A549 (cell line): Measurements from ENCODE around the gene MYH6. TPM values are rescaled to one million over a fixed set of nuclear protein-coding genes. Genes with fewer than 3 reads are reported as not detected.

Experiments
- ATAC-seq, 2 experiments: fragments of 200-7000 bp in 1 of 2; fragments of >200 bp in 1 of 2; cut with Nextera tagmentation in 1 of 2; cut with Tn5 transposase in 1 of 2; 3 replicates each; pipeline versions ENCODE4 v1.8.0 to v1.9.1; 2018 to 2020; ENCODE audit warnings: mild to moderate bottlenecking in 1 of 2, moderate library complexity in 1 of 2
- CTCF ChIA-PET: fragments of 300-600 bp; sonication (Branson Sonifier 250); formaldehyde crosslinking; extraction: SDS; loops from one replicate; lab custom pipeline; 2021; ENCODE audit warnings: antibody characterized with exemption, inconsistent platforms; lab: Yijun Ruan, JAX
- POLR2A ChIA-PET: fragments of 350-600 bp; formaldehyde crosslinking; extraction: SDS; loops from one replicate; lab custom pipeline; 2021; ENCODE audit warnings: antibody characterized with exemption, inconsistent platforms; lab: Yijun Ruan, JAX
- DNase-seq, 2 experiments: peaks; one replicate each; pipeline versions ENCODE4 v3.0.0 to v3.0.0-alpha.2; 2011 to 2016; ENCODE audit warnings: low read depth in 1 of 2, low spot score in 1 of 2
- FAIRE-seq: peaks from 2 replicates; lab custom pipeline; 2011; peaks lifted over from hg19 to GRCh38; lab: Jason Lieb, UNC
- H3K27ac ChIP-seq, 2 experiments: fragments of >200 bp; sonication (Bioruptor Twin); formaldehyde crosslinking; 3 replicates each; pipeline ENCODE4 v1.5.1; 2016 to 2017
- H3K4me1 ChIP-seq: fragments of >200 bp; sonication (Bioruptor Twin); formaldehyde crosslinking; 3 replicates; pipeline ENCODE4 v1.6.1; 2016
- H3K4me2 ChIP-seq: fragments of >200 bp; sonication (Bioruptor Twin); formaldehyde crosslinking; 3 replicates; pipeline ENCODE4 v1.6.1; 2016
- H3K4me3 ChIP-seq: fragments of >200 bp; sonication (Bioruptor Twin); formaldehyde crosslinking; 3 replicates; pipeline ENCODE4 v1.5.1; 2016
- H3K9me3 ChIP-seq: fragments of >200 bp; sonication (Bioruptor Twin); formaldehyde crosslinking; 3 replicates; pipeline ENCODE4 v1.6.1; 2016
- CBX2 ChIP-seq: fragments of 200-600 bp; sonication (generic); IDR thresholded peaks from 2 replicates; pipeline ENCODE4 v1.6.1; 2016; ENCODE audit warnings: low read depth, mild to moderate bottlenecking, borderline replicate concordance
- CHD2 ChIP-seq: fragments of 150-350 bp; IDR thresholded peaks from 2 replicates; pipeline ENCODE4 v1.6.1; 2014; ENCODE audit warnings: low read length; ENCODE audit not compliant: partially characterized antibody
- CTCF ChIP-seq: fragments of >200 bp; sonication (Bioruptor Twin); formaldehyde crosslinking; IDR thresholded peaks from 3 replicates; pipeline ENCODE4 v1.5.1; 2016
- E2F6 ChIP-seq: IDR thresholded peaks from 2 replicates; pipeline ENCODE4 v1.6.1; 2012; ENCODE audit warnings: low read depth, borderline replicate concordance
- EHMT2 ChIP-seq: fragments of 200-600 bp; sonication (generic); IDR thresholded peaks from 2 replicates; pipeline ENCODE4 v1.6.1; 2016; ENCODE audit warnings: antibody characterized with exemption, low read depth, mild to moderate bottlenecking, moderate library complexity
- EP300 ChIP-seq, 2 experiments: fragments of >200 bp; sonication (Bioruptor Twin); formaldehyde crosslinking; IDR thresholded peaks; 2 replicates in 1 of 2; 3 replicates in 1 of 2; pipeline ENCODE4 v1.6.1; 2016 to 2017
- ESRRA ChIP-seq: fragments of 150-350 bp; IDR thresholded peaks from 2 replicates; pipeline ENCODE4 v1.6.1; 2014; ENCODE audit warnings: mild to moderate bottlenecking, low read length, borderline replicate concordance
- GATA3 ChIP-seq: IDR thresholded peaks from 2 replicates; pipeline ENCODE4 v1.6.1; 2012; ENCODE audit warnings: borderline replicate concordance
- HDAC2 ChIP-seq: fragments of 200-600 bp; sonication (generic); IDR thresholded peaks from 2 replicates; pipeline ENCODE4 v1.6.1; 2016
- HOXB13 ChIP-seq: fragments of 250-450 bp; sonication (Bioruptor Pico); IDR thresholded peaks from 2 replicates; pipeline ENCODE4 v1.5.0; 2020; ENCODE audit warnings: low read depth, mild to moderate bottlenecking, moderate library complexity
- KDM5A ChIP-seq: fragments of 200-600 bp; sonication (generic); IDR thresholded peaks from 2 replicates; pipeline ENCODE4 v1.6.1; 2016; ENCODE audit warnings: antibody characterized with exemption, mild to moderate bottlenecking
- MAFK ChIP-seq: fragments of 450-650 bp; IDR thresholded peaks from 2 replicates; pipeline ENCODE4 v1.6.1; 2014; ENCODE audit not compliant: partially characterized antibody
- NFE2L2 ChIP-seq: fragments of 150-350 bp; conservative IDR thresholded peaks from 2 replicates; pipeline ENCODE4 v1.6.1; 2014; ENCODE audit warnings: low read length
- NPAS2 ChIP-seq: fragments of 250-450 bp; sonication (Bioruptor Pico); IDR thresholded peaks from 2 replicates; pipeline ENCODE4 v1.8.0; 2022; ENCODE audit warnings: mild to moderate bottlenecking, moderate library complexity, borderline replicate concordance
- NR3C1 ChIP-seq: fragments of >200 bp; sonication (Bioruptor Twin); formaldehyde crosslinking; IDR thresholded peaks from 3 replicates; pipeline ENCODE4 v1.6.1; 2017
- POLR2A ChIP-seq: IDR thresholded peaks from 2 replicates; pipeline ENCODE4 v1.6.1; 2012; ENCODE audit warnings: mild to moderate bottlenecking, low read length
- RAD21 ChIP-seq, 2 experiments: fragments of >200 bp in 1 of 2; sonication (Bioruptor Twin) in 1 of 2; formaldehyde crosslinking in 1 of 2; IDR thresholded peaks in 1 of 2; conservative IDR thresholded peaks in 1 of 2; 2 replicates in 1 of 2; 3 replicates in 1 of 2; pipeline ENCODE4 v1.6.1; 2012 to 2018; ENCODE audit warnings: inconsistent platforms in 1 of 2
- RNF2 ChIP-seq: fragments of 200-600 bp; sonication (generic); IDR thresholded peaks from 2 replicates; pipeline ENCODE4 v1.6.1; 2016; ENCODE audit warnings: low read depth, mild to moderate bottlenecking, antibody characterized with exemption, moderate library complexity, borderline replicate concordance
- TFCP2L1 ChIP-seq: fragments of 250-450 bp; sonication (Bioruptor Pico); IDR thresholded peaks from 2 replicates; pipeline ENCODE4 v1.5.0; 2021; ENCODE audit warnings: mild to moderate bottlenecking
- ZC3H11A ChIP-seq: fragments of 450-650 bp; IDR thresholded peaks from 2 replicates; pipeline ENCODE4 v1.6.1; 2014; ENCODE audit warnings: antibody characterized with exemption, mild to moderate bottlenecking
- ZNF302 ChIP-seq: fragments of 250-450 bp; sonication (Bioruptor Pico); IDR thresholded peaks from 2 replicates; pipeline ENCODE4 v1.9.0; 2021; ENCODE audit warnings: inconsistent platforms, mild to moderate bottlenecking, moderate library complexity
- WGBS: methylation state at CpG from one replicate; pipeline ENCODE4 v1.1.6; 2017; ENCODE audit errors: missing lambda C conversion rate; 5-methylcytosine and 5-hydroxymethylcytosine counted together
- polyA plus RNA-seq, 4 experiments: library from polyadenylated mRNA; depleted of rRNA in 3 of 4; stranded (reverse); fragments of >200 nt; fragmentation: RNase III in 1 of 4; extraction: RNeasy Plus Mini Kit Qiagen cat#74134 plus additional on column Dnase treatment in 1 of 4; gene quantifications; 2 replicates in 3 of 4; 3 replicates in 1 of 4; pipeline ENCODE4 v1.2.3, GENCODE V29; 2011 to 2017
- TF ChIP-seq, protein P1 (sequence below): fragments of 250-450 bp; sonication (Bioruptor Pico); IDR thresholded peaks from 2 replicates; pipeline ENCODE4 v1.5.0; 2020; ENCODE audit warnings: low read depth, mild to moderate bottlenecking, moderate library complexity
- TF ChIP-seq, protein P2 (sequence below): fragments of 450-650 bp; IDR thresholded peaks from 2 replicates; pipeline ENCODE4 v1.6.1; 2014; ENCODE audit warnings: antibody characterized with exemption

The MYH6 gene
- polyA plus RNA-seq, 2 of the 4 experiments (the other 2 are of a cell fraction): not detected

DNA sequence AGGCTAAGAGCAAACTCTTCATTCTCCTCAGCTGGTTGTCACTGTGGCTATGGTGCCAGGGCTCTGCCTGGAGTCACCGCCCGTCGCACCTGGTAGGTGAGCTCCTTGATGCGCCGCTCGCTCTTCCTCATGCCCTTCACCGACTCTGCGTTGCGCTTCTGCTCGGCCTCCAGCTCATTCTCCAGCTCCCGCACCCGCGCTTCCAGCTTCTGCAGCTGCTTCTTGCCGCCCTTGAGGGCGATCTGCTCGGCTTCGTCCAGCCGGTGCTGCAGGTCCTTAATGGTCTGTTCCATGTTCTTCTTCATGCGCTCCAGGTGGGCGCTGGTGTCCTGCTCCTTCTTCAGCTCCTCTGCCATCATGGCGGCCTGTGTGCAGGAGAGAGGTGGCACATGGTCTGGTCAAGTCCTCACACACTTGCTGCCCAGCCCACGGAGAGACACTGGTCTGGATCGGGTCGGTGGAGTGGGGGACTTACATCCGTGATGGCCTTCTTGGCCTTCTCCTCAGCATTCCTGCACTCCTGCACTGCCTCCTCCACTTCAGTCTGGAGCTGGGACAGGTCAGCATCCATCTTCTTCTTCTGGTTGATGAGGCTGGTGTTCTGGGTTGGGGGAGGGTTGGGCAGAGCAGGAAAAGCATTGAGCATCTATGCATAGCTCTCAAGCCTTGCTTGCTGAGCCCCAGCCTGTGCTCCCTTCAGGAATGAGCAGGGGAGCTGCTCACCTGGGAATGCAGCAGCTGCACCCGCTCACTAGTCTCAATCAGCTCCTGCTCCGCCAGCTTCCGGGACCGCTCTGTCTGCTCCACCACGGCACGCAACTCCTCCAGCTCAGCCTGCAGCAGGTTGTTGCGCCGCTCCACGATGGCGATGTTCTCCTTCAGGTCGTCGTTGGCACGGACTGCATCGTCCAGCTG, 7.1 kb upstream of the MYH6 start:
- WGBS: 78% methylated on average over 36 of the region's 39 CpGs
- POLR2A ChIA-PET: no interaction called here
- H3K9me3 ChIP-seq: no peaks in the 10 kb centered on the region
- CTCF ChIA-PET: interaction anchor here (1.3 to 1.4 kb wide), 2 partner anchors 14 to 88 kb away, joined by 3 read pairs; no protein-coding TSS in a partner anchor
- TF ChIP-seq CHD2 (no peak), NR3C1 (no peak), POLR2A (no peak), KDM5A (no peak), HDAC2 (no peak), EHMT2 (no peak), GATA3 (no peak), HOXB13 (CRISPR knock-in tag) (no peak), NFE2L2 (no peak), NPAS2 (no peak), TFCP2L1 (CRISPR knock-in tag) (no peak), RNF2 (no peak), EP300 (IDR thresholded peaks at IDR 0.05) (no peak), RAD21 (conservative IDR thresholded peaks at IDR 0.05 in 1 of 2, IDR thresholded peaks at IDR 0.05 in 1 of 2) (no peak), ZNF302 (CRISPR knock-in tag) (no peak), E2F6 (no peak), CBX2 (no peak)
- TF ChIP-seq, protein P1, sequence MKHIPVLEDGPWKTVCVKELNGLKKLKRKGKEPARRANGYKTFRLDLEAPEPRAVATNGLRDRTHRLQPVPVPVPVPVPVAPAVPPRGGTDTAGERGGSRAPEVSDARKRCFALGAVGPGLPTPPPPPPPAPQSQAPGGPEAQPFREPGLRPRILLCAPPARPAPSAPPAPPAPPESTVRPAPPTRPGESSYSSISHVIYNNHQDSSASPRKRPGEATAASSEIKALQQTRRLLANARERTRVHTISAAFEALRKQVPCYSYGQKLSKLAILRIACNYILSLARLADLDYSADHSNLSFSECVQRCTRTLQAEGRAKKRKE (CRISPR knock-in tag): no peak
- TF ChIP-seq, all 56 proteins: peak for 0
- Histone ChIP-seq H3K4me3 (no peak overlapping the region), H3K4me2 (no peak overlapping the region), H3K27ac (no peak overlapping the region), H3K4me1 (no peaks in the 10 kb centered on the region)
- FAIRE-seq (no peak), ATAC-seq (no peak), DNase-seq (no peak)

GRCh38 chr14:23414254-23414653, 6.2 kb upstream of the MYH6 start:
- POLR2A ChIA-PET: no interaction called here
- WGBS: 20% methylated on average over 3 of the region's 3 CpGs
- H3K27ac ChIP-seq: no peak overlapping the region

More at GRCh38 chr14:23414254-23414653, 6.2 kb upstream of the MYH6 start:
- Histone ChIP-seq H3K9me3 (no peaks in the 10 kb centered on the region), H3K4me2 (no peak overlapping the region), H3K4me1 (no peaks in the 10 kb centered on the region), H3K4me3 (no peak overlapping the region)
- CTCF ChIA-PET: interaction anchor here (1.0 to 1.4 kb wide), 3 partner anchors 15 to 87 kb away, joined by 3 to 6 read pairs (median 3); no protein-coding TSS in a partner anchor
- TF ChIP-seq, protein P2, sequence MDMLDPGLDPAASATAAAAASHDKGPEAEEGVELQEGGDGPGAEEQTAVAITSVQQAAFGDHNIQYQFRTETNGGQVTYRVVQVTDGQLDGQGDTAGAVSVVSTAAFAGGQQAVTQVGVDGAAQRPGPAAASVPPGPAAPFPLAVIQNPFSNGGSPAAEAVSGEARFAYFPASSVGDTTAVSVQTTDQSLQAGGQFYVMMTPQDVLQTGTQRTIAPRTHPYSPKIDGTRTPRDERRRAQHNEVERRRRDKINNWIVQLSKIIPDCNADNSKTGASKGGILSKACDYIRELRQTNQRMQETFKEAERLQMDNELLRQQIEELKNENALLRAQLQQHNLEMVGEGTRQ: no peak
- TF ChIP-seq KDM5A: no peak
- TF ChIP-seq CTCF: no peak
- no peak for TF ChIP-seq NFE2L2
- TF ChIP-seq ESRRA: no peak
- TF ChIP-seq EHMT2: no peak
- TF ChIP-seq MAFK: no peak
- TF ChIP-seq ZC3H11A: no peak
- ATAC-seq (no peak), DNase-seq (no peak), FAIRE-seq (no peak)
